ENCODE data around the gene PCDH1. TPM values are rescaled to one million over a fixed set of nuclear protein-coding genes. Genes with fewer than 3 reads are reported as not detected.

PCDH1 gene
- total and polyA plus RNA-seq, 2 of the 13 experiments (the other 11 are each of a cell fraction or from before 2014, with no cell fraction given) = 0.11 to 0.83 TPM

- no peaks in the 10 kb centered on the region for H3K36me3 ChIP-seq (replicated peaks in 1 of 2; ENCODE audit: control insufficient read depth in 1 of 2, insufficient read depth in 2 of 2, low read length in 2 of 2)
- ATAC-seq (no peak), FAIRE-seq (no peak), DNase-seq (ENCODE audit: low spot score) (no peak)
- WGBS (ENCODE audit: low lambda C conversion rate) = 28% methylated on average over 4 of the region's 4 CpGs
- H2AFZ ChIP-seq (ENCODE audit: low read length) = no peak overlapping the region
- intact Hi-C loops (cut with micrococcal nuclease; ENCODE audit: unreplicated experiment) = no loop called here
- peaks cover 0 to 12% of the 10 kb centered on the region in 2 experiments; a peak in 3 of 5 replicates for H3K27me3 ChIP-seq (ENCODE audit: control insufficient read depth in 1 of 2, insufficient read depth in 2 of 2, low read length in 2 of 2)
- ChIA-PET CTCF (ENCODE audit: low intra/inter-chr PET ratio, low total read pairs) (no interaction called here), POLR2A (no interaction called here)
- no peak overlapping the region for H3K9ac ChIP-seq (ENCODE audit: insufficient read depth, low read depth, low read length)
- H3K4me1 ChIP-seq (ENCODE audit: insufficient read depth, low read length) = no peaks in the 10 kb centered on the region
- H3K27ac ChIP-seq (ENCODE audit: extremely low read length, insufficient read depth, low read length) = no peak overlapping the region
- H3K4me3 ChIP-seq (replicated peaks in 1 of 3; ENCODE audit: insufficient read depth in 1 of 3, low read depth in 2 of 3, low read length in 3 of 3) = no peak overlapping the region
- no peaks in the 10 kb centered on the region for H3K9me3 ChIP-seq (ENCODE audit: low read length)
- no TSS peak for BruUV-seq (replicated peaks)
- H3K79me2 ChIP-seq (ENCODE audit: insufficient read depth, low read length) = no peaks in the 10 kb centered on the region
- H4K20me1 ChIP-seq (ENCODE audit: insufficient read depth, low read length) = no peaks in the 10 kb centered on the region
- in situ Hi-C loops (cut with HindIII; ENCODE audit: extremely low pct_ligation_motif_present, low pct_unique_long_range_greater_than_20kb) = no loop called here
- no peak overlapping the region for H3K4me2 ChIP-seq (ENCODE audit: low read depth, low read length)
- TF ChIP-seq BCL6 (CRISPR knock-in tag; IDR thresholded peaks at IDR 0.05) (no peak), RELA (CRISPR knock-in tag; IDR thresholded peaks at IDR 0.05) (no peak), ERF (CRISPR knock-in tag; IDR thresholded peaks at IDR 0.05) (no peak), NFATC3 (CRISPR knock-in tag; IDR thresholded peaks at IDR 0.05) (no peak), REST (IDR thresholded peaks at IDR 0.05; ENCODE audit: borderline replicate concordance in 1 of 2, low read depth in 1 of 2, low read length in 2 of 2) (no peak), KDM6A (CRISPR knock-in tag; IDR thresholded peaks at IDR 0.05; ENCODE audit: low read depth) (no peak), NFYC (CRISPR knock-in tag; IDR thresholded peaks at IDR 0.05) (no peak), MAFG (CRISPR knock-in tag; IDR thresholded peaks at IDR 0.05) (no peak), ZNF782 (CRISPR knock-in tag; IDR thresholded peaks at IDR 0.05; ENCODE audit: borderline replicate concordance) (no peak), YEATS2 (CRISPR knock-in tag; IDR thresholded peaks at IDR 0.05; ENCODE audit: borderline replicate concordance) (no peak), CREB3 (CRISPR knock-in tag; IDR thresholded peaks at IDR 0.05) (no peak), SALL1 (CRISPR knock-in tag; IDR thresholded peaks at IDR 0.05) (no peak)
- TF ChIP-seq, protein P1, sequence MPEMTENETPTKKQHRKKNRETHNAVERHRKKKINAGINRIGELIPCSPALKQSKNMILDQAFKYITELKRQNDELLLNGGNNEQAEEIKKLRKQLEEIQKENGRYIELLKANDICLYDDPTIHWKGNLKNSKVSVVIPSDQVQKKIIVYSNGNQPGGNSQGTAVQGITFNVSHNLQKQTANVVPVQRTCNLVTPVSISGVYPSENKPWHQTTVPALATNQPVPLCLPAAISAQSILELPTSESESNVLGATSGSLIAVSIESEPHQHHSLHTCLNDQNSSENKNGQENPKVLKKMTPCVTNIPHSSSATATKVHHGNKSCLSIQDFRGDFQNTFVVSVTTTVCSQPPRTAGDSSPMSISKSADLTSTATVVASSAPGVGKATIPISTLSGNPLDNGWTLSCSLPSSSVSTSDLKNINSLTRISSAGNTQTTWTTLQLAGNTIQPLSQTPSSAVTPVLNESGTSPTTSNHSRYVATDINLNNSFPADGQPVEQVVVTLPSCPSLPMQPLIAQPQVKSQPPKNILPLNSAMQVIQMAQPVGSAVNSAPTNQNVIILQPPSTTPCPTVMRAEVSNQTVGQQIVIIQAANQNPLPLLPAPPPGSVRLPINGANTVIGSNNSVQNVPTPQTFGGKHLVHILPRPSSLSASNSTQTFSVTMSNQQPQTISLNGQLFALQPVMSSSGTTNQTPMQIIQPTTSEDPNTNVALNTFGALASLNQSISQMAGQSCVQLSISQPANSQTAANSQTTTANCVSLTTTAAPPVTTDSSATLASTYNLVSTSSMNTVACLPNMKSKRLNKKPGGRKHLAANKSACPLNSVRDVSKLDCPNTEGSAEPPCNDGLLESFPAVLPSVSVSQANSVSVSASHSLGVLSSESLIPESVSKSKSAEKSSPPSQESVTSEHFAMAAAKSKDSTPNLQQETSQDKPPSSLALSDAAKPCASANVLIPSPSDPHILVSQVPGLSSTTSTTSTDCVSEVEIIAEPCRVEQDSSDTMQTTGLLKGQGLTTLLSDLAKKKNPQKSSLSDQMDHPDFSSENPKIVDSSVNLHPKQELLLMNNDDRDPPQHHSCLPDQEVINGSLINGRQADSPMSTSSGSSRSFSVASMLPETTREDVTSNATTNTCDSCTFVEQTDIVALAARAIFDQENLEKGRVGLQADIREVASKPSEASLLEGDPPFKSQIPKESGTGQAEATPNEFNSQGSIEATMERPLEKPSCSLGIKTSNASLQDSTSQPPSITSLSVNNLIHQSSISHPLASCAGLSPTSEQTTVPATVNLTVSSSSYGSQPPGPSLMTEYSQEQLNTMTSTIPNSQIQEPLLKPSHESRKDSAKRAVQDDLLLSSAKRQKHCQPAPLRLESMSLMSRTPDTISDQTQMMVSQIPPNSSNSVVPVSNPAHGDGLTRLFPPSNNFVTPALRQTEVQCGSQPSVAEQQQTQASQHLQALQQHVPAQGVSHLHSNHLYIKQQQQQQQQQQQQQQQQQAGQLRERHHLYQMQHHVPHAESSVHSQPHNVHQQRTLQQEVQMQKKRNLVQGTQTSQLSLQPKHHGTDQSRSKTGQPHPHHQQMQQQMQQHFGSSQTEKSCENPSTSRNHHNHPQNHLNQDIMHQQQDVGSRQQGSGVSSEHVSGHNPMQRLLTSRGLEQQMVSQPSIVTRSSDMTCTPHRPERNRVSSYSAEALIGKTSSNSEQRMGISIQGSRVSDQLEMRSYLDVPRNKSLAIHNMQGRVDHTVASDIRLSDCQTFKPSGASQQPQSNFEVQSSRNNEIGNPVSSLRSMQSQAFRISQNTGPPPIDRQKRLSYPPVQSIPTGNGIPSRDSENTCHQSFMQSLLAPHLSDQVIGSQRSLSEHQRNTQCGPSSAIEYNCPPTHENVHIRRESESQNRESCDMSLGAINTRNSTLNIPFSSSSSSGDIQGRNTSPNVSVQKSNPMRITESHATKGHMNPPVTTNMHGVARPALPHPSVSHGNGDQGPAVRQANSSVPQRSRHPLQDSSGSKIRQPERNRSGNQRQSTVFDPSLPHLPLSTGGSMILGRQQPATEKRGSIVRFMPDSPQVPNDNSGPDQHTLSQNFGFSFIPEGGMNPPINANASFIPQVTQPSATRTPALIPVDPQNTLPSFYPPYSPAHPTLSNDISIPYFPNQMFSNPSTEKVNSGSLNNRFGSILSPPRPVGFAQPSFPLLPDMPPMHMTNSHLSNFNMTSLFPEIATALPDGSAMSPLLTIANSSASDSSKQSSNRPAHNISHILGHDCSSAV (CRISPR knock-in tag; IDR thresholded peaks at IDR 0.05; ENCODE audit: borderline replicate concordance) = no peak
Observed at GRCh38 chr5:141832131-141832530, 46.1 kb downstream of the PCDH1 start.
